Measurements from ENCODE around the gene AK1. TPM values are rescaled to one million over a fixed set of nuclear protein-coding genes. Genes with fewer than 3 reads are reported as not detected.
A peak's percentile ranks its signal among the peaks of the same experiment; 100 is the strongest.

AK1 gene
- total RNA-seq, 4 donors from 2014 or later = 28.5 to 93.4 (median 54.1) TPM

DNA sequence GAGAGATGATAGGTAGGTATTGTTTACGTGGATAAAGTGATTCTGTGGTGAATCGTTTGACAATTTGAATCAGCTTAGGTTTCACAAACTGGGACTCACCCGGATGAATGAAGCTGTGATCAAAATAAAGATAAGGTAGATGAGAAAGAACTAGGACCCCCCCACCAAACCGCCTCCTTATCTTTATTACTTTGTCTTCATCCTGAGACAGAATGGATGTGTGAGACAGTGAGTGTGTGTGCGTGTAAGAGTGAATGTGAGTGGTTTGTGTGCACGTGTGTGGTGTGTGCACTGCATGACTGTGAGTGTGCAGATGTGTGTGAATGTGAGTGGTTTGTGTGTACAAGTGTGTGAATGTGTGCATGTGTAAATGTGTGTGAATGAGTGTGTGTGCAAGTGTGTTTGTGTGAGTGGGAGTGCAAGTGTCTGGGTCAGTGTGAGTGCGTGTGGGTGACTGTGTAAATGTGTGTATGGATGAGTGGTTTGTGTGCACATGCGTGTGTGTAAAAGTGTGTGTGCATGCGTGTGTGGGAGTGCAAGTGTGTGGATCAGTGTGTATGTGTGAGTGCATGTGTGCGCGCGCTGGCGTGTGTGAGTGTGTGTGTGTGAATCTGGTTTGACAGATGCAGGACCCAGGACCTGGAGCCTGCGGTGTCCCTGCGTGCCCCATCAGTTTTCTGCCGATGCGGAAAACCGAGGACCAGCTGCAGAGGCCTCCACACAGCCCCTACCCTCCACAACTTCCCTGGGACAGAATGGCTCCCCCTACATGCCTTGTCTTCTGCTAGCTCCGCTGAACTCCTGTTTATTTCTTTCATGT, 11.6 kb downstream of the AK1 start:
- TF ChIP-seq, protein P1, sequence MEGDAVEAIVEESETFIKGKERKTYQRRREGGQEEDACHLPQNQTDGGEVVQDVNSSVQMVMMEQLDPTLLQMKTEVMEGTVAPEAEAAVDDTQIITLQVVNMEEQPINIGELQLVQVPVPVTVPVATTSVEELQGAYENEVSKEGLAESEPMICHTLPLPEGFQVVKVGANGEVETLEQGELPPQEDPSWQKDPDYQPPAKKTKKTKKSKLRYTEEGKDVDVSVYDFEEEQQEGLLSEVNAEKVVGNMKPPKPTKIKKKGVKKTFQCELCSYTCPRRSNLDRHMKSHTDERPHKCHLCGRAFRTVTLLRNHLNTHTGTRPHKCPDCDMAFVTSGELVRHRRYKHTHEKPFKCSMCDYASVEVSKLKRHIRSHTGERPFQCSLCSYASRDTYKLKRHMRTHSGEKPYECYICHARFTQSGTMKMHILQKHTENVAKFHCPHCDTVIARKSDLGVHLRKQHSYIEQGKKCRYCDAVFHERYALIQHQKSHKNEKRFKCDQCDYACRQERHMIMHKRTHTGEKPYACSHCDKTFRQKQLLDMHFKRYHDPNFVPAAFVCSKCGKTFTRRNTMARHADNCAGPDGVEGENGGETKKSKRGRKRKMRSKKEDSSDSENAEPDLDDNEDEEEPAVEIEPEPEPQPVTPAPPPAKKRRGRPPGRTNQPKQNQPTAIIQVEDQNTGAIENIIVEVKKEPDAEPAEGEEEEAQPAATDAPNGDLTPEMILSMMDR (IDR thresholded peaks at IDR 0.05) = no peak
- no peak for ATAC-seq (ENCODE audit: low FRiP score)
- no peak for DNase-seq (ENCODE audit: low spot score)

- no peak for DNase-seq (ENCODE audit: low spot score)
- TF ChIP-seq, protein P1 (IDR thresholded peaks at IDR 0.05) = no peak
- ATAC-seq (ENCODE audit: low FRiP score) = no peak
Measured at GRCh38 chr9:127863191-127863621, 14.3 kb downstream of the AK1 start.

DNA sequence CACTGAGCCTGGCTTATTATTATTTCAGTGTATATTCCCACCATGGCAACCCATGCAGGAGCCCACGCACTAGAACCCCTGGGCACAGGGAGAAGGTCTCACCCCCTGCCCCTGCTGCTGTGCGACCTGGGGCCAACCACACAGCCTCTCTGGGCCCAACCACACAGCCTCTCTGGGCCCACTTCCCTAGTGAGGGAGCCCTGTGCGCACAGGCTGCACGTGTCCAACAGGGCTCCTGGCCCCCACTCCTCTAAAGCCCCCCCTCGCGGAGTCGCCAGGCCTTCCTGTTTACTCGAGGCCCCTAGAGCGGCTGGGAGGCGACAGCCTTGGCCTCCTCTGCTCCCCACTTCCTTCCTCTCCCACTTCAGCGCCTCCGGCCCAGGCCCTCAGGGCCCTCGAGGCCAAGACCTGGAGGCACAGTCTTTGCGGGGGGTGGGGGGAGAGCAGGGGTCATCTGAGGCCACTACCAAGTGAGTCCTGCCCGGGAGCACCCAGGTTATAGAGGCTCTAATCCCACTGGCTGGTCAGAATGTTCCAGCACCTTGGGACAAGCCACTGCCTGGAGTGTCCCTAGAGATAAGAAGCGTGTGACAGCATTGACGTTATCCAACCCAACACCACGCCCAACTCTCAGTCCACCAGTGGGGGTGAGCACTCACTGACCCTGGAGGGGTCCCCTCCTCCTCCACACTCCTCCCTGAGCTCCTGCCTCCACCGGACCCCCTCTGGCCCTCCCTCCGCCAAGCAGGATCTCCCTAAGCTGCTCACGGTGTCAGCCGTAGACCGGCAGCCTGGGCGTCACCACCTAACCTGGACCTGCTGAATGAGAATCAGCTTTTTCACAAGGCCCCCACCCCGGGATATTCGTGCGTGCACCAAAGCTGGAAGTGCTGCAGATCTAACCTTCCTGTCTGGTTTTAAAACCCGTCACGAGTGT, 15.1 kb downstream of the AK1 start:
- TF ChIP-seq, protein P1 (IDR thresholded peaks at IDR 0.05) = no peak
- no peak for DNase-seq (ENCODE audit: low spot score)
- ATAC-seq (ENCODE audit: low FRiP score) = peak; percentile 21

DNA sequence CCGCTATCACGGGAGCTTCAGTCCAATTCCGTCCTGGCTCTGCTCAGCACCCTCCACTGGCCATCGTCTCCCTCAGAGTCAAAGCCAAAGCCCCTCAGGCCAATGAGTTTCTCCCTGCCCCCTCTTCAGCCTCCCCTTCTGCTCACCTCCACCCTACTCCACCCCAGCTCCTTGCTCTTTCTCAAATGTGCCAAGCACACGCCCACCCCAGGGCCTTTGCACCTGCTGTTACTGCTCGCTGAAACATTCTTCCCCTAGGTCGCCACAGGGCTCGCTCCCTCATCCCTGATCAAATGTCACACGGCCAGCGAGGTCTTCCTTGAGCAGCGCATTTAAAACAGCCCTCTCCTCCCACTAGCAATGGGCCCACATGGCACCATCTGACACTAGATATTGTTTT, 16.7 kb downstream of the AK1 start:
- DNase-seq (ENCODE audit: low spot score) (no peak), ATAC-seq (ENCODE audit: low FRiP score) (no peak)

GRCh38 chr9:127860260-127860659, 17.2 kb downstream of the AK1 start:
- ATAC-seq (ENCODE audit: low FRiP score) = no peak
- TF ChIP-seq, protein P1 (IDR thresholded peaks at IDR 0.05) = no peak
- no peak for DNase-seq (ENCODE audit: low spot score)

More for the DNA sequence above, 16.7 kb downstream of the AK1 start:
- TF ChIP-seq, protein P1 (IDR thresholded peaks at IDR 0.05) = no peak

GRCh38 chr9:127858041-127858512, 19.4 kb downstream of the AK1 start:
- TF ChIP-seq, protein P1 (IDR thresholded peaks at IDR 0.05) = no peak
- no peak for ATAC-seq (ENCODE audit: low FRiP score)
- no peak for DNase-seq (ENCODE audit: low spot score)

Data from omental fat pad (tissue), 4 donors.